Fibroblast of pulmonary artery (primary cell): ENCODE data around the gene PRDM16.

Source experiments
- DNase-seq: peaks from one replicate; pipeline ENCODE4 v3.0.0-alpha.2; 2010; ENCODE audit warnings: low read depth
- H3K4me3 ChIP-seq: replicated peaks from 2 replicates; pipeline ENCODE4 v1.5.1; 2011; ENCODE audit warnings: low read depth, mild to moderate bottlenecking, control low read depth, low read length, moderate library complexity
- CTCF ChIP-seq: IDR thresholded peaks from 2 replicates; pipeline ENCODE4 v1.5.1; 2011; ENCODE audit warnings: mild to moderate bottlenecking, control low read depth, low read length, inconsistent platforms; ENCODE audit errors: missing control alignments

The PRDM16 gene

GRCh38 chr1:3313576-3313950 is 244.6 kb downstream of the PRDM16 start:
- no peak overlapping the region for H3K4me3 ChIP-seq
- DNase-seq, result peak; percentile 92
- no peak for TF ChIP-seq CTCF

- peak; percentile 66 for DNase-seq
- TF ChIP-seq CTCF, result no peak
- H3K4me3 ChIP-seq, result no peak overlapping the region
Measured at GRCh38 chr1:3314491-3315381, 245.7 kb downstream of the PRDM16 start.

GRCh38 chr1:3315399-3316339 is 246.7 kb downstream of the PRDM16 start:
- no peak for TF ChIP-seq CTCF
- no peak overlapping the region for H3K4me3 ChIP-seq
- DNase-seq, result no peak

- no peak for TF ChIP-seq CTCF
- no peak overlapping the region for H3K4me3 ChIP-seq
- DNase-seq, result no peak
Measured at GRCh38 chr1:3316340-3316943, 247.4 kb downstream of the PRDM16 start.

GRCh38 chr1:3317456-3317855 is 248.5 kb downstream of the PRDM16 start:
- TF ChIP-seq CTCF, result no peak
- DNase-seq, result no peak
- no peak overlapping the region for H3K4me3 ChIP-seq

GRCh38 chr1:3318329-3318728 is 249.3 kb downstream of the PRDM16 start:
- no peak for DNase-seq
- no peak for TF ChIP-seq CTCF
- H3K4me3 ChIP-seq, result no peak overlapping the region
